Kidney (tissue), 14 donors: ENCODE data around the gene JAZF1. TPM values are rescaled to one million over a fixed set of nuclear protein-coding genes. Genes with fewer than 3 reads are reported as not detected.

Experiments used
- DNase-seq, 5 donors: peaks; one replicate each; pipeline ENCODE4 v3.0.0-alpha.2; 2013 to 2020
- FAIRE-seq: peaks from 2 replicates; lab custom pipeline; 2012; peaks lifted over from hg19 to GRCh38; lab: Jason Lieb, UNC
- H3K27ac ChIP-seq, 2 donors: one replicate each; pipeline ENCODE4 v1.7.0; 2013; ENCODE audit warnings: low read depth in 2 of 2, low read length in 2 of 2, inconsistent platforms in 1 of 2
- H3K27me3 ChIP-seq: one replicate; pipeline ENCODE4 v1.7.1; 2013; ENCODE audit warnings: low read length, inconsistent platforms; ENCODE audit not compliant: control insufficient read depth, insufficient read depth
- H3K36me3 ChIP-seq, 3 donors: one replicate each; pipeline versions ENCODE4 v1.7.0 to v1.7.1; 2013; ENCODE audit warnings: low read length in 3 of 3, control low read depth in 1 of 3, inconsistent platforms in 1 of 3; ENCODE audit not compliant: insufficient read depth in 3 of 3, control insufficient read depth in 2 of 3
- H3K4me1 ChIP-seq, 3 donors: one replicate each; pipeline versions ENCODE4 v1.7.0 to v1.7.1; 2013; ENCODE audit warnings: low read length in 3 of 3, inconsistent platforms in 1 of 3, low read depth in 1 of 3; ENCODE audit not compliant: control insufficient read depth in 2 of 3, insufficient read depth in 2 of 3
- H3K4me3 ChIP-seq, 3 donors: one replicate each; pipeline versions ENCODE4 v1.7.0 to v1.8.1; 2013; ENCODE audit warnings: low read length in 3 of 3, control low read depth in 1 of 3, inconsistent platforms in 1 of 3
- H3K9ac ChIP-seq, 3 donors: one replicate each; pipeline versions ENCODE4 v1.7.0 to v1.7.1; 2013; ENCODE audit warnings: low read length in 3 of 3, control low read depth in 1 of 3, inconsistent platforms in 1 of 3
- H3K9me3 ChIP-seq, 3 donors: one replicate each; pipeline versions ENCODE4 v1.7.0 to v1.7.1; 2013; ENCODE audit warnings: low read length in 3 of 3, control low read depth in 1 of 3, inconsistent platforms in 1 of 3; ENCODE audit not compliant: control insufficient read depth in 2 of 3, insufficient read depth in 1 of 3
- CTCF ChIP-seq: IDR thresholded peaks from 3 replicates; pipeline ENCODE4 v1.5.1; 2012; ENCODE audit warnings: mild to moderate bottlenecking, moderate library complexity, borderline replicate concordance; ENCODE audit not compliant: insufficient read depth; ENCODE audit errors: extremely low read depth
- intact Hi-C: fragments of 100-400 bp; cut with DNase I; formaldehyde crosslinking; loops from one replicate; pipeline ENCODE4 v1.11.1; 2022
- polyA plus RNA-seq: library from polyadenylated mRNA; stranded (reverse); fragments of 350-450 nt; fragmentation: Illumina TruSeq; extraction: RNeasy Lipid Tissue Mini Kit (QIAGEN cat#74804); gene quantifications from one replicate; pipeline ENCODE4 v1.2.3, GENCODE V29; 2014; ENCODE audit warnings: low read depth, low replicate concordance; ENCODE audit not compliant: insufficient read depth
- total RNA-seq: library from RNA; stranded (reverse); fragmentation: NEBNext Ultra II Directional; extraction: Animal tissue kit (Norgen Biotek cat#: 25700); gene quantifications from one replicate; pipeline ENCODE4 v1.2.1, GENCODE V29; 2021
- donor health status: control.
- donor health status: control.
- donor health status: control.
- donor health status: control.
- donor health status: control.
- donor health status: DM: yes; HTN: yes; CAD: no.
- donor health status: Normal renal cell carcinoma (clear cell type).

Gene JAZF1
- total and polyA plus RNA-seq, 2 donors from 2014 or later, result 5.7 to 13.1 TPM

GRCh38 chr7:27994639-27995038 is 186.0 kb downstream of the JAZF1 start:
- Histone ChIP-seq H3K4me3 (no peak overlapping the region), H3K9me3 (no peaks in the 10 kb centered on the region), H3K9ac (no peak overlapping the region), H3K27me3 (no peaks in the 10 kb centered on the region), H3K36me3 (no peaks in the 10 kb centered on the region), H3K4me1 (no peaks in the 10 kb centered on the region), H3K27ac (no peak overlapping the region)
- TF ChIP-seq CTCF, result no peak
- no peak for FAIRE-seq
- intact Hi-C loops, result no loop called here
- DNase-seq, result no peak

- Histone ChIP-seq H3K4me1 (no peaks in the 10 kb centered on the region), H3K9me3 (no peaks in the 10 kb centered on the region), H3K27ac (no peak overlapping the region), H3K36me3 (no peaks in the 10 kb centered on the region), H3K9ac (no peak overlapping the region), H3K27me3 (no peaks in the 10 kb centered on the region), H3K4me3 (no peak overlapping the region)
- intact Hi-C loops, result no loop called here
- TF ChIP-seq CTCF, result no peak
- DNase-seq (no peak), FAIRE-seq (no peak)
These were observed 187.7 kb downstream of the JAZF1 start for GRCh38 chr7:27992755-27993493.

- H3K9me3 ChIP-seq, result no peaks in the 10 kb centered on the region
- no peak overlapping the region for H3K4me3 ChIP-seq
- H3K27ac ChIP-seq, result no peak overlapping the region
- intact Hi-C loops, result no loop called here
- no peaks in the 10 kb centered on the region for H3K36me3 ChIP-seq
- no peak overlapping the region for H3K9ac ChIP-seq
- TF ChIP-seq CTCF, result no peak
- H3K4me1 ChIP-seq, result no peaks in the 10 kb centered on the region
- no peak for FAIRE-seq
- no peaks in the 10 kb centered on the region for H3K27me3 ChIP-seq
- DNase-seq, result no peak
These were observed 188.5 kb downstream of the JAZF1 start for GRCh38 chr7:27992097-27992496.

- intact Hi-C loops, result no loop called here
- DNase-seq (no peak), FAIRE-seq (no peak)
- H3K4me1 ChIP-seq, result no peaks in the 10 kb centered on the region
- H3K27me3 ChIP-seq, result no peaks in the 10 kb centered on the region
- H3K9ac ChIP-seq, result no peak overlapping the region
- no peak overlapping the region for H3K4me3 ChIP-seq
- no peaks in the 10 kb centered on the region for H3K36me3 ChIP-seq
- no peaks in the 10 kb centered on the region for H3K9me3 ChIP-seq
- no peak overlapping the region for H3K27ac ChIP-seq
- TF ChIP-seq CTCF, result no peak
These were observed 189.5 kb downstream of the JAZF1 start for GRCh38 chr7:27991006-27991528.
